ENCODE measurements around the gene LRRC2. TPM values are rescaled to one million over a fixed set of nuclear protein-coding genes. Genes with fewer than 3 reads are reported as not detected.
A peak's percentile ranks its signal among the peaks of the same experiment; 100 is the strongest.

Gene LRRC2
- polyA plus RNA-seq, 1 donor = 0.72 TPM

GRCh38 chr3:46509661-46510187 is 56.4 kb downstream of the LRRC2 start:
- H3K9me3 ChIP-seq (ENCODE audit: control insufficient read depth, low read depth, low read length) = no peaks in the 10 kb centered on the region
- no peaks in the 10 kb centered on the region for H3K36me3 ChIP-seq (ENCODE audit: control insufficient read depth, insufficient read depth, low read length)
- WGBS (ENCODE audit: insufficient coverage, low lambda C conversion rate) = 30% methylated on average over 2 of the region's 4 CpGs
- no peak for DNase-seq
- H3K4me3 ChIP-seq (ENCODE audit: low read length) = no peak overlapping the region
- peaks cover 4% of the 10 kb centered on the region for H3K4me1 ChIP-seq (ENCODE audit: control insufficient read depth, insufficient read depth, low read length)
- H3K27ac ChIP-seq (ENCODE audit: low read length) = no peak overlapping the region
- H3K27me3 ChIP-seq (ENCODE audit: control insufficient read depth, insufficient read depth, low read length) = peaks cover 2% of the 10 kb centered on the region

GRCh38 chr3:46508850-46509591 is 57.1 kb downstream of the LRRC2 start:
- DNase-seq = no peak
- Histone ChIP-seq H3K27ac (ENCODE audit: low read length) (no peak overlapping the region), H3K36me3 (ENCODE audit: control insufficient read depth, insufficient read depth, low read length) (no peaks in the 10 kb centered on the region), H3K4me3 (ENCODE audit: low read length) (no peak overlapping the region), H3K9me3 (ENCODE audit: control insufficient read depth, low read depth, low read length) (no peaks in the 10 kb centered on the region), H3K27me3 (ENCODE audit: control insufficient read depth, insufficient read depth, low read length) (peaks cover 2% of the 10 kb centered on the region), H3K4me1 (ENCODE audit: control insufficient read depth, insufficient read depth, low read length) (peaks cover 4% of the 10 kb centered on the region)
- no CpG with 5 or more reads among the region's 4 CpGs for WGBS (ENCODE audit: insufficient coverage, low lambda C conversion rate)

- Histone ChIP-seq H3K36me3 (ENCODE audit: control insufficient read depth, insufficient read depth, low read length) (no peaks in the 10 kb centered on the region), H3K4me3 (ENCODE audit: low read length) (no peak overlapping the region), H3K27me3 (ENCODE audit: control insufficient read depth, insufficient read depth, low read length) (peaks cover 2% of the 10 kb centered on the region), H3K9me3 (ENCODE audit: control insufficient read depth, low read depth, low read length) (no peaks in the 10 kb centered on the region), H3K4me1 (ENCODE audit: control insufficient read depth, insufficient read depth, low read length) (peaks cover 4% of the 10 kb centered on the region), H3K27ac (ENCODE audit: low read length) (no peak overlapping the region)
- DNase-seq = no peak
- 100% methylated on average over 1 of the region's 3 CpGs for WGBS (ENCODE audit: insufficient coverage, low lambda C conversion rate)
Observed at GRCh38 chr3:46506526-46506925, 59.6 kb downstream of the LRRC2 start.

GRCh38 chr3:46505953-46506352 is 60.1 kb downstream of the LRRC2 start:
- Histone ChIP-seq H3K4me3 (ENCODE audit: low read length) (no peak overlapping the region), H3K36me3 (ENCODE audit: control insufficient read depth, insufficient read depth, low read length) (no peaks in the 10 kb centered on the region), H3K27ac (ENCODE audit: low read length) (no peak overlapping the region), H3K9me3 (ENCODE audit: control insufficient read depth, low read depth, low read length) (no peaks in the 10 kb centered on the region), H3K27me3 (ENCODE audit: control insufficient read depth, insufficient read depth, low read length) (peaks cover 2% of the 10 kb centered on the region), H3K4me1 (ENCODE audit: control insufficient read depth, insufficient read depth, low read length) (peaks cover 4% of the 10 kb centered on the region)
- DNase-seq = no peak
- WGBS (ENCODE audit: insufficient coverage, low lambda C conversion rate) = no CpG with 5 or more reads among the region's 10 CpGs

- no CpG with 5 or more reads among the region's 5 CpGs for WGBS (ENCODE audit: insufficient coverage, low lambda C conversion rate)
- no peaks in the 10 kb centered on the region for H3K9me3 ChIP-seq (ENCODE audit: control insufficient read depth, low read depth, low read length)
- H3K4me3 ChIP-seq (ENCODE audit: low read length) = no peak overlapping the region
- H3K4me1 ChIP-seq (ENCODE audit: control insufficient read depth, insufficient read depth, low read length) = peaks cover 3% of the 10 kb centered on the region
- H3K27me3 ChIP-seq (ENCODE audit: control insufficient read depth, insufficient read depth, low read length) = peaks cover 2% of the 10 kb centered on the region
- no peaks in the 10 kb centered on the region for H3K36me3 ChIP-seq (ENCODE audit: control insufficient read depth, insufficient read depth, low read length)
- DNase-seq = no peak
- H3K27ac ChIP-seq (ENCODE audit: low read length) = no peak overlapping the region
Observed at GRCh38 chr3:46504789-46505188, 61.3 kb downstream of the LRRC2 start.

GRCh38 chr3:46503200-46503874 is 62.8 kb downstream of the LRRC2 start:
- peaks cover 2% of the 10 kb centered on the region for H3K27me3 ChIP-seq (ENCODE audit: control insufficient read depth, insufficient read depth, low read length)
- no peak for DNase-seq
- 60% methylated on average over 1 of the region's 7 CpGs for WGBS (ENCODE audit: insufficient coverage, low lambda C conversion rate)

GRCh38 chr3:46501702-46502101 is 64.4 kb downstream of the LRRC2 start:
- H3K36me3 ChIP-seq (ENCODE audit: control insufficient read depth, insufficient read depth, low read length) = no peaks in the 10 kb centered on the region
- H3K4me3 ChIP-seq (ENCODE audit: low read length) = no peak overlapping the region
- H3K4me1 ChIP-seq (ENCODE audit: control insufficient read depth, insufficient read depth, low read length) = peaks cover 6% of the 10 kb centered on the region
- no CpG with 5 or more reads among the region's 4 CpGs for WGBS (ENCODE audit: insufficient coverage, low lambda C conversion rate)
- H3K9me3 ChIP-seq (ENCODE audit: control insufficient read depth, low read depth, low read length) = no peaks in the 10 kb centered on the region
- DNase-seq = no peak
- H3K27ac ChIP-seq (ENCODE audit: low read length) = no peak overlapping the region
- peaks cover 2% of the 10 kb centered on the region for H3K27me3 ChIP-seq (ENCODE audit: control insufficient read depth, insufficient read depth, low read length)

More at GRCh38 chr3:46503200-46503874, 62.8 kb downstream of the LRRC2 start:
- H3K4me3 ChIP-seq (ENCODE audit: low read length) = no peak overlapping the region
- no peak overlapping the region for H3K27ac ChIP-seq (ENCODE audit: low read length)
- H3K36me3 ChIP-seq (ENCODE audit: control insufficient read depth, insufficient read depth, low read length) = no peaks in the 10 kb centered on the region
- no peaks in the 10 kb centered on the region for H3K9me3 ChIP-seq (ENCODE audit: control insufficient read depth, low read depth, low read length)
- no peaks in the 10 kb centered on the region for H3K4me1 ChIP-seq (ENCODE audit: control insufficient read depth, insufficient read depth, low read length)

GRCh38 chr3:46500656-46501635 is 65.2 kb downstream of the LRRC2 start:
- 100% methylated on average over 1 of the region's 5 CpGs for WGBS (ENCODE audit: insufficient coverage, low lambda C conversion rate)
- Histone ChIP-seq H3K4me1 (ENCODE audit: control insufficient read depth, insufficient read depth, low read length) (peaks cover 6% of the 10 kb centered on the region), H3K9me3 (ENCODE audit: control insufficient read depth, low read depth, low read length) (no peaks in the 10 kb centered on the region), H3K27me3 (ENCODE audit: control insufficient read depth, insufficient read depth, low read length) (no peaks in the 10 kb centered on the region), H3K36me3 (ENCODE audit: control insufficient read depth, insufficient read depth, low read length) (no peaks in the 10 kb centered on the region), H3K4me3 (ENCODE audit: low read length) (no peak overlapping the region), H3K27ac (ENCODE audit: low read length) (no peak overlapping the region)
- DNase-seq = no peak

GRCh38 chr3:46498916-46499519 is 67.1 kb downstream of the LRRC2 start:
- no peaks in the 10 kb centered on the region for H3K9me3 ChIP-seq (ENCODE audit: control insufficient read depth, low read depth, low read length)
- H3K36me3 ChIP-seq (ENCODE audit: control insufficient read depth, insufficient read depth, low read length) = no peaks in the 10 kb centered on the region
- H3K27ac ChIP-seq (ENCODE audit: low read length) = no peak overlapping the region
- DNase-seq = peak in 1 of 2 donors; percentile 24
- no peak overlapping the region for H3K4me3 ChIP-seq (ENCODE audit: low read length)
- peaks cover 6% of the 10 kb centered on the region for H3K4me1 ChIP-seq (ENCODE audit: control insufficient read depth, insufficient read depth, low read length)
- WGBS (ENCODE audit: insufficient coverage, low lambda C conversion rate) = no CpG with 5 or more reads among the region's 6 CpGs
- no peaks in the 10 kb centered on the region for H3K27me3 ChIP-seq (ENCODE audit: control insufficient read depth, insufficient read depth, low read length)

Data from large intestine (tissue), 3 donors.